Measurements from ENCODE around the gene LTN1.

DNA sequence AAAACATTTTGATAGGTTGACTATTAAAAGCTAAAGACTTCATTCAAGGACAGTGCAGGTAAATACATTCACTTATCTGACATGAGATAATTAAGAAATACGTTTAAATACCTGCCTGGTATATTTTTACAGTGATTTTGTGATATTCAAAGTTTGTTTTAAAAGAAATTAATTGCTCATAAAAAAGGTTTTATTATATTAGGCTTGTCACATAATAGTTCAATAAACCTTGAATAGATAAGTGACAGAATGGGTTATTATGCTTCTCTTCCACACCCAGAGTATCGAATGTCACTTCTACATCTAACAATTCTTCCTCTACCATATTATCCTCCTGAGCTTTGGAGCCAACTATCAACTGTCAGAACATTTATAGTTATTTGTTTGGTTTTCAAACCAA lies 60.0 kb downstream of the LTN1 start:
- no peak for TF ChIP-seq POLR2A (IDR thresholded peaks at IDR 0.05; ENCODE audit: low read depth, low read length)
- TF ChIP-seq POLR2AphosphoS5 (IDR thresholded peaks at IDR 0.05; ENCODE audit: low read depth, low read length) = no peak
- TF ChIP-seq TAF1 (IDR thresholded peaks at IDR 0.05; ENCODE audit: low read depth, low read length) = no peak
- no peak for TF ChIP-seq SPI1 (IDR thresholded peaks at IDR 0.05; ENCODE audit: low read depth, low read length)
- no peak for TF ChIP-seq POU2F2 (IDR thresholded peaks at IDR 0.05; ENCODE audit: low read depth, low read length)
- TF ChIP-seq PAX5 (IDR thresholded peaks at IDR 0.05; ENCODE audit: insufficient read depth, low read length, severe bottlenecking) = no peak

Data from GM12891 (cell line).